Measurements from ENCODE around the gene AGAP5.

AGAP5 gene

GRCh38 chr10:73734028-73734720 is 36.3 kb upstream of the AGAP5 start:
- peaks cover 41% of the 10 kb centered on the region for H3K79me2 ChIP-seq (ENCODE audit: low read length)
- peaks cover 7% of the 10 kb centered on the region; the same call in 1 of the 2 replicates for H3F3A ChIP-seq (ENCODE audit: insufficient read depth, low read length)
- no peak overlapping the region for H2AFZ ChIP-seq (ENCODE audit: low read length)
- H3K4me1 ChIP-seq (ENCODE audit: low read length): no peaks in the 10 kb centered on the region; the same call in 1 of the 2 replicates
- no peaks in the 10 kb centered on the region for H3K27me3 ChIP-seq (replicated peaks; ENCODE audit: insufficient read depth, low read length)
- H3K4me3 ChIP-seq (ENCODE audit: low read length): no peak overlapping the region
- H3K9me2 ChIP-seq (replicated peaks; ENCODE audit: insufficient read depth, low read length): no peaks in the 10 kb centered on the region
- H3K9me3 ChIP-seq (replicated peaks; ENCODE audit: insufficient read depth, low read length): no peaks in the 10 kb centered on the region
- no peaks in the 10 kb centered on the region for H4K20me1 ChIP-seq (ENCODE audit: insufficient read depth, low read length)
- TF ChIP-seq EZH2phosphoT487 (IDR thresholded peaks at IDR 0.05; ENCODE audit: low read length) (no peak), EZH2 (optimal IDR thresholded peaks at IDR 0.05; ENCODE audit: low read depth, low read length) (no peak)
- TF ChIP-seq, protein P1, sequence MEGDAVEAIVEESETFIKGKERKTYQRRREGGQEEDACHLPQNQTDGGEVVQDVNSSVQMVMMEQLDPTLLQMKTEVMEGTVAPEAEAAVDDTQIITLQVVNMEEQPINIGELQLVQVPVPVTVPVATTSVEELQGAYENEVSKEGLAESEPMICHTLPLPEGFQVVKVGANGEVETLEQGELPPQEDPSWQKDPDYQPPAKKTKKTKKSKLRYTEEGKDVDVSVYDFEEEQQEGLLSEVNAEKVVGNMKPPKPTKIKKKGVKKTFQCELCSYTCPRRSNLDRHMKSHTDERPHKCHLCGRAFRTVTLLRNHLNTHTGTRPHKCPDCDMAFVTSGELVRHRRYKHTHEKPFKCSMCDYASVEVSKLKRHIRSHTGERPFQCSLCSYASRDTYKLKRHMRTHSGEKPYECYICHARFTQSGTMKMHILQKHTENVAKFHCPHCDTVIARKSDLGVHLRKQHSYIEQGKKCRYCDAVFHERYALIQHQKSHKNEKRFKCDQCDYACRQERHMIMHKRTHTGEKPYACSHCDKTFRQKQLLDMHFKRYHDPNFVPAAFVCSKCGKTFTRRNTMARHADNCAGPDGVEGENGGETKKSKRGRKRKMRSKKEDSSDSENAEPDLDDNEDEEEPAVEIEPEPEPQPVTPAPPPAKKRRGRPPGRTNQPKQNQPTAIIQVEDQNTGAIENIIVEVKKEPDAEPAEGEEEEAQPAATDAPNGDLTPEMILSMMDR (IDR thresholded peaks at IDR 0.05; ENCODE audit: low read length): no peak
- H3K9ac ChIP-seq (ENCODE audit: low read length): no peak overlapping the region
- H3K36me3 ChIP-seq (replicated peaks; ENCODE audit: insufficient read depth, low read length): no peaks in the 10 kb centered on the region
- H3K4me2 ChIP-seq (ENCODE audit: low read depth, low read length): no peak overlapping the region
- H3K27ac ChIP-seq (ENCODE audit: low read length): no peak overlapping the region
- no peak for DNase-seq

DNA sequence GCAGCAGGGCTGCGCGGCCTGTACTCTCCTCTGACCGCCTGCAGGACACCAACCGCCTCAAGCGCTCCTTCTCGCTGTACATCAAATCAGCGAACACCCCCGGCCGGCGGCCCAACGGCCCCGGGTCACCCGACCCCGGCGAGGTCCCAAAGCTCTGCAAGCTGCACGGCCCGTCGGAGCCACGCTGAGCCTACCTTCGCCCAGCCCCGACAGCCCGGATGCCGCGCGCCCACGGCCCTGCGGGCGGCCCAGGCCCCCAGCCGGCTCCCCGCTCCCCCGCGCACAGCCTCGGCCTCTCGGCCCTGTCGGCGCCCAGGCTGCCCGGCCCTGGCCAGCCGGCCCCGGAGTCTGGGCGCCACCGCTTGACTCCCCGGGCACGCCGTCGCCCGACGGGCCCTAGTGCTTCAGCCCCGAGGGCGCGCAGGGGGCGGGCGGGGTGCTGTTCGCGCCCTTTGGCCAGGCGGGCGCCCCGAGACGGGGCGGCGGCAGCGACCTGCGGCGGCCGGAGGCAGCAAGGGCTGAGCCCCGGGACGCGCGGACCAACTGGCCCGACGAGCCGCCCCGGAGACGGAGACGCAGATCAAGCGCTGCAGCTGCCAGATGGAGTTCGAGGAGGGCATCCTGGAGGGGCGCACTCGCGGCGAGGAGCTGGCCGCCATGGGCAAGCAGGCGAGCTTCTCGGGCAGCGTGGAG is 35.2 kb upstream of the AGAP5 start:
- H3F3A ChIP-seq (ENCODE audit: insufficient read depth, low read length): peaks cover 7% of the 10 kb centered on the region; the same call in 1 of the 2 replicates
- H3K79me2 ChIP-seq (ENCODE audit: low read length): peaks cover 49% of the 10 kb centered on the region
- no peaks in the 10 kb centered on the region for H3K9me2 ChIP-seq (replicated peaks; ENCODE audit: insufficient read depth, low read length)
- no peak overlapping the region for H2AFZ ChIP-seq (ENCODE audit: low read length)
- H3K4me2 ChIP-seq (ENCODE audit: low read depth, low read length): no peak overlapping the region
- H4K20me1 ChIP-seq (ENCODE audit: insufficient read depth, low read length): no peaks in the 10 kb centered on the region
- H3K9me3 ChIP-seq (replicated peaks; ENCODE audit: insufficient read depth, low read length): no peaks in the 10 kb centered on the region
- TF ChIP-seq EZH2 (optimal IDR thresholded peaks at IDR 0.05; ENCODE audit: low read depth, low read length): no peak
- TF ChIP-seq EZH2phosphoT487 (IDR thresholded peaks at IDR 0.05; ENCODE audit: low read length): no peak
- TF ChIP-seq, protein P1 (IDR thresholded peaks at IDR 0.05; ENCODE audit: low read length): no peak
- H3K36me3 ChIP-seq (replicated peaks; ENCODE audit: insufficient read depth, low read length): no peaks in the 10 kb centered on the region
- DNase-seq: no peak
- no peaks in the 10 kb centered on the region; the same call in 1 of the 2 replicates for H3K4me1 ChIP-seq (ENCODE audit: low read length)
- no peak overlapping the region for H3K9ac ChIP-seq (ENCODE audit: low read length)
- no peak overlapping the region for H3K4me3 ChIP-seq (ENCODE audit: low read length)
- no peak overlapping the region for H3K27ac ChIP-seq (ENCODE audit: low read length)
- no peaks in the 10 kb centered on the region for H3K27me3 ChIP-seq (replicated peaks; ENCODE audit: insufficient read depth, low read length)

GRCh38 chr10:73732426-73732825 is 34.5 kb upstream of the AGAP5 start:
- H3K9me2 ChIP-seq (replicated peaks; ENCODE audit: insufficient read depth, low read length): no peaks in the 10 kb centered on the region
- no peaks in the 10 kb centered on the region for H3K27me3 ChIP-seq (replicated peaks; ENCODE audit: insufficient read depth, low read length)
- TF ChIP-seq EZH2phosphoT487 (IDR thresholded peaks at IDR 0.05; ENCODE audit: low read length) (no peak), EZH2 (optimal IDR thresholded peaks at IDR 0.05; ENCODE audit: low read depth, low read length) (no peak)
- TF ChIP-seq, protein P1 (IDR thresholded peaks at IDR 0.05; ENCODE audit: low read length): no peak
- no peak overlapping the region for H3K27ac ChIP-seq (ENCODE audit: low read length)
- peaks cover 7% of the 10 kb centered on the region; the same call in 1 of the 2 replicates for H3F3A ChIP-seq (ENCODE audit: insufficient read depth, low read length)
- H3K9ac ChIP-seq (ENCODE audit: low read length): no peak overlapping the region
- no peaks in the 10 kb centered on the region; the same call in 1 of the 2 replicates for H3K4me1 ChIP-seq (ENCODE audit: low read length)
- H4K20me1 ChIP-seq (ENCODE audit: insufficient read depth, low read length): no peaks in the 10 kb centered on the region
- H3K4me3 ChIP-seq (ENCODE audit: low read length): no peak overlapping the region
- H3K4me2 ChIP-seq (ENCODE audit: low read depth, low read length): no peak overlapping the region
- H3K9me3 ChIP-seq (replicated peaks; ENCODE audit: insufficient read depth, low read length): no peaks in the 10 kb centered on the region
- H3K79me2 ChIP-seq (ENCODE audit: low read length): peaks cover 51% of the 10 kb centered on the region
- no peak overlapping the region for H2AFZ ChIP-seq (ENCODE audit: low read length)
- no peak for DNase-seq
- no peaks in the 10 kb centered on the region for H3K36me3 ChIP-seq (replicated peaks; ENCODE audit: insufficient read depth, low read length)

Measured in MM.1S (cell line).